Astrocyte of the cerebellum (primary cell): ENCODE results near the gene MCMBP.

Experiments used
- DNase-seq: peaks from one replicate; pipeline ENCODE4 v3.0.0-alpha.2; 2011; ENCODE audit warnings: low read depth
- H3K4me3 ChIP-seq: 2 replicates; pipeline ENCODE4 v1.5.1; 2011; ENCODE audit warnings: mild to moderate bottlenecking, low read depth, low read length, moderate library complexity
- in situ Hi-C: cut with HindIII; loops from 2 replicates; pipeline ENCODE4 v1.10.0; 2017; ENCODE audit warnings: low sequenced_read_pairs
- TF ChIP-seq, protein P1 (sequence below): IDR thresholded peaks from 2 replicates; pipeline ENCODE4 v1.5.1; 2012; ENCODE audit warnings: low read length, low read depth, moderate library complexity, mild to moderate bottlenecking; ENCODE audit errors: missing control alignments

MCMBP gene

GRCh38 chr10:119784340-119785067, 88.1 kb downstream of the MCMBP start:
- DNase-seq, result no peak
- TF ChIP-seq, protein P1, sequence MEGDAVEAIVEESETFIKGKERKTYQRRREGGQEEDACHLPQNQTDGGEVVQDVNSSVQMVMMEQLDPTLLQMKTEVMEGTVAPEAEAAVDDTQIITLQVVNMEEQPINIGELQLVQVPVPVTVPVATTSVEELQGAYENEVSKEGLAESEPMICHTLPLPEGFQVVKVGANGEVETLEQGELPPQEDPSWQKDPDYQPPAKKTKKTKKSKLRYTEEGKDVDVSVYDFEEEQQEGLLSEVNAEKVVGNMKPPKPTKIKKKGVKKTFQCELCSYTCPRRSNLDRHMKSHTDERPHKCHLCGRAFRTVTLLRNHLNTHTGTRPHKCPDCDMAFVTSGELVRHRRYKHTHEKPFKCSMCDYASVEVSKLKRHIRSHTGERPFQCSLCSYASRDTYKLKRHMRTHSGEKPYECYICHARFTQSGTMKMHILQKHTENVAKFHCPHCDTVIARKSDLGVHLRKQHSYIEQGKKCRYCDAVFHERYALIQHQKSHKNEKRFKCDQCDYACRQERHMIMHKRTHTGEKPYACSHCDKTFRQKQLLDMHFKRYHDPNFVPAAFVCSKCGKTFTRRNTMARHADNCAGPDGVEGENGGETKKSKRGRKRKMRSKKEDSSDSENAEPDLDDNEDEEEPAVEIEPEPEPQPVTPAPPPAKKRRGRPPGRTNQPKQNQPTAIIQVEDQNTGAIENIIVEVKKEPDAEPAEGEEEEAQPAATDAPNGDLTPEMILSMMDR, result no peak
- in situ Hi-C loops, result no loop called here
- H3K4me3 ChIP-seq, result no peak overlapping the region

DNA sequence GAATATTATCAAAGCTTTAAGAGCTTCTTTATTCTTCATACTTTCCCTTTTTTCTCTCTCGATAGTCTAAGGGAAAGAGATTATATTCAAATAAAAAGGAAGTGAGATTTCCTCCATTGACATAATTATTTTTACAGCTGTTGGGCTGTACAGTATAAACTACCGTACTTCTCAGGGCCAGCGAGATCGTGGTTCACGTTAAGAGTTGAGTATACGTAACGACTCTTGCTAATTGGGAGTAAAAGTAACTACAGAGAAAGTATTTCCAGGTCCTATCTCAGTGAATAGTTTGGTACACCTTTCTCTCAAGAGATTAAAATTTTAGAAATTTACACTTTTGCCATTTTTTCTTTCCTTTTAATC, 89.0 kb downstream of the MCMBP start:
- in situ Hi-C loops, result no loop called here
- TF ChIP-seq, protein P1, result no peak
- no peak overlapping the region for H3K4me3 ChIP-seq
- DNase-seq, result no peak

- in situ Hi-C loops, result no loop called here
- DNase-seq, result no peak
- no peak overlapping the region for H3K4me3 ChIP-seq
- TF ChIP-seq, protein P1, result no peak
These were observed 89.5 kb downstream of the MCMBP start for GRCh38 chr10:119782981-119783664.

- in situ Hi-C loops, result no loop called here
- DNase-seq, result no peak
- no peak overlapping the region for H3K4me3 ChIP-seq
- TF ChIP-seq, protein P1, result no peak
These were observed 91.1 kb downstream of the MCMBP start for GRCh38 chr10:119781498-119781897.

DNA sequence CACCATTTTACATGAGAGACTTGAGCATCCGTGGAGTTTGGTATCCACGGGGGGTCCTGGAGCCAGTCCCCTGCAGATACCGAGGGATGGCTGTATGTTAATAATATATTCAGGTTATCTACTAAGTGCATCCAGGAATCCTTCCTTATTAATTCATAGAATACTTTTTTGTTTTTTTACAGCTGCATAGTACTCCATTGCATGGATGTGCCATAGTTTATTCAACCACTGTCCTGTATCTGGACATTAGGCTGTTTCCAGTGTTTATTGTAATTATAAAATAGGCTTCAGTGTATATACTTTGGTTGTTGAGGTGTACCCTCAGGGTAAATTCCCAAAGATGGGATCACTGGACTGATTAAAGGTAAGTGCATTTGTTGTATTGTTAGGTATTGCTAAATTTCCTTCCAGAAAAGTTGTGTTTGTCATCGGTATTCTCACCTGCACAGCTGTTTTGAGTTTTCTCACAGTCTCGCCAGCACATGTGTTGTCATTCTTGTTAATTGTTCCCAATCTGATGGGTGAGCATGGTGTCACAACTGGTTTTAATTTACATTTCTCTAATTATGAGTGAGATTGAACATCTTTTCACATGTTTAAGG, 91.7 kb downstream of the MCMBP start:
- no peak for DNase-seq
- in situ Hi-C loops, result no loop called here
- TF ChIP-seq, protein P1, result no peak
- H3K4me3 ChIP-seq, result no peak overlapping the region
